HCT116 (cell line): ENCODE results near the gene COA3. TPM values are rescaled to one million over a fixed set of nuclear protein-coding genes. Genes with fewer than 3 reads are reported as not detected.

Source experiments
- ATAC-seq: fragments of 200-7000 bp; cut with Tn5 transposase; 2 replicates; pipeline ENCODE4 v1.9.1; 2020; ENCODE audit warnings: mild to moderate bottlenecking, moderate library complexity
- BruUV-seq: library from RNA; stranded (reverse); fragments of 400-500 nt; replicated peaks from 2 replicates; lab custom pipeline; 2021; lab: Mats Ljungman, UMichigan
- CTCF ChIA-PET: fragments of 300-600 bp; sonication (Branson Sonifier 250); formaldehyde crosslinking; loops from one replicate; lab custom pipeline; 2021; ENCODE audit warnings: antibody characterized with exemption; lab: Charles Lee
- POLR2A ChIA-PET: fragments of 300-600, 350-600 bp; sonication (Branson Sonifier 250); formaldehyde crosslinking; loops from one replicate; lab custom pipeline; 2021; ENCODE audit warnings: antibody characterized with exemption; lab: Charles Lee
- RAD21 ChIA-PET, 2 experiments: fragments of 300-600 bp; sonication (Branson Sonifier 250); formaldehyde crosslinking; loops; one replicate each; lab custom pipeline; 2023; ENCODE audit warnings: low total read pairs in 2 of 2; ENCODE audit not compliant: uncharacterized antibody in 2 of 2, unreplicated experiment in 2 of 2, low non-redundant PET in 1 of 2; lab: Charles Lee
- DNase-seq: peaks from one replicate; pipeline ENCODE4 v3.0.0-alpha.2; 2010; ENCODE audit warnings: low read depth, low spot score
- H2AFZ ChIP-seq: fragments of 200-600 bp; shearing (Covaris generic), sonication (generic); 2 replicates; pipeline ENCODE4 v1.6.1; 2017; ENCODE audit warnings: low read depth, mixed run types, mixed read lengths, antibody characterized with exemption, low read length; ENCODE audit not compliant: poor library complexity, severe bottlenecking
- H3K27ac ChIP-seq: 2 replicates; pipeline ENCODE4 v1.5.1; 2012; ENCODE audit warnings: low read depth, low read length
- H3K27me3 ChIP-seq: fragments of 200-600 bp; sonication (generic); 2 replicates; pipeline ENCODE4 v1.6.1; 2016; ENCODE audit warnings: mixed run types, low read length, mixed read lengths; ENCODE audit not compliant: insufficient read depth
- H3K36me3 ChIP-seq, 2 experiments: fragments of 200-500 bp in 1 of 2; fragments of 200-600 bp in 1 of 2; sonication (Bioruptor generic) in 1 of 2; sonication (generic) in 1 of 2; 2 replicates each; pipeline versions ENCODE4 v1.5.1 to v1.6.1; 2014 to 2016; ENCODE audit warnings: low read length in 2 of 2, inconsistent platforms in 1 of 2, mixed read lengths in 1 of 2, mixed run types in 1 of 2; ENCODE audit not compliant: insufficient read depth in 2 of 2, control insufficient read depth in 1 of 2
- H3K4me1 ChIP-seq, 2 experiments: fragments of 200-600 bp in 1 of 2; sonication (generic) in 1 of 2; 2 replicates each; pipeline versions ENCODE4 v1.5.1 to v1.6.1; 2012 to 2017; ENCODE audit warnings: low read length in 2 of 2, inconsistent platforms in 1 of 2, mild to moderate bottlenecking in 1 of 2, mixed read lengths in 1 of 2, mixed run types in 1 of 2, moderate library complexity in 1 of 2; ENCODE audit not compliant: insufficient read depth in 2 of 2, control insufficient read depth in 1 of 2
- H3K4me2 ChIP-seq: fragments of 200-600 bp; sonication (generic); 2 replicates; pipeline ENCODE4 v1.6.1; 2017; ENCODE audit warnings: mixed run types, low read length, mixed read lengths
- H3K4me3 ChIP-seq, 2 experiments: fragments of 200-600 bp in 1 of 2; sonication (generic) in 1 of 2; replicated peaks in 1 of 2; 2 replicates each; pipeline ENCODE4 v1.5.1; 2011 to 2016; ENCODE audit warnings: low read length in 2 of 2, control low read depth in 1 of 2, low read depth in 1 of 2, mild to moderate bottlenecking in 1 of 2, mixed read lengths in 1 of 2, mixed run types in 1 of 2
- H3K79me2 ChIP-seq: fragments of 200-600 bp; sonication (generic); 2 replicates; pipeline ENCODE4 v1.6.1; 2017; ENCODE audit warnings: mild to moderate bottlenecking, mixed run types, low read length, moderate library complexity, mixed read lengths; ENCODE audit not compliant: insufficient read depth
- H3K9ac ChIP-seq: fragments of 200-600 bp; sonication (generic); 2 replicates; pipeline ENCODE4 v1.6.1; 2016; ENCODE audit warnings: low read length, mixed read lengths
- H3K9me2 ChIP-seq: fragments of 200-600 bp; sonication (generic), shearing (Covaris generic); 2 replicates; pipeline ENCODE4 v1.6.1; 2017; ENCODE audit warnings: mixed run types, mild to moderate bottlenecking, moderate library complexity; ENCODE audit not compliant: insufficient read depth
- H3K9me3 ChIP-seq, 2 experiments: fragments of 200-500 bp in 1 of 2; fragments of 200-600 bp in 1 of 2; sonication (Bioruptor generic) in 1 of 2; sonication (generic) in 1 of 2; 2 replicates each; pipeline ENCODE4 v1.6.1; 2014 to 2017; ENCODE audit warnings: low read length in 2 of 2, mixed read lengths in 2 of 2, inconsistent platforms in 1 of 2, low read depth in 1 of 2, mild to moderate bottlenecking in 1 of 2, mixed run types in 1 of 2, moderate library complexity in 1 of 2; ENCODE audit not compliant: control insufficient read depth in 1 of 2, insufficient read depth in 1 of 2
- H4K20me1 ChIP-seq: fragments of 200-600 bp; sonication (generic), shearing (Covaris generic); 2 replicates; pipeline ENCODE4 v1.6.1; 2017; ENCODE audit warnings: mixed run types, mild to moderate bottlenecking, moderate library complexity; ENCODE audit not compliant: insufficient read depth
- ELF1 ChIP-seq: IDR thresholded peaks from 2 replicates; pipeline ENCODE4 v1.6.1; 2012; ENCODE audit warnings: low read depth, borderline replicate concordance
- FOSL1 ChIP-seq: IDR thresholded peaks from 2 replicates; pipeline ENCODE4 v1.6.1; 2012; ENCODE audit warnings: low read depth
- POLR2AphosphoS5 ChIP-seq: IDR thresholded peaks from 2 replicates; pipeline ENCODE4 v1.6.1; 2011; ENCODE audit warnings: mild to moderate bottlenecking, low read depth, low read length, moderate library complexity
- SIN3A ChIP-seq: IDR thresholded peaks from 2 replicates; pipeline ENCODE4 v1.6.1; 2012; ENCODE audit warnings: low read depth
- SRF ChIP-seq: IDR thresholded peaks from 2 replicates; pipeline ENCODE4 v1.6.1; 2012; ENCODE audit warnings: low read depth
- intact Hi-C: fragments of 100-400 bp; cut with micrococcal nuclease; formaldehyde crosslinking; loops from 2 replicates; pipeline ENCODE4 v1.10.0; 2022
- total RNA-seq: library from RNA; stranded (reverse); gene quantifications from one replicate; pipeline ENCODE4 v1.2.1, GENCODE V29; 2021; ENCODE audit not compliant: unreplicated experiment
- TF ChIP-seq, protein P1 (sequence below), 3 experiments: fragments of 200-600 bp in 1 of 3; sonication (generic) in 1 of 3; IDR thresholded peaks in 2 of 3; conservative IDR thresholded peaks in 1 of 3; 2 replicates each; pipeline ENCODE4 v1.5.1; 2012 to 2017; ENCODE audit warnings: low read depth in 2 of 3, low read length in 2 of 3, antibody characterized with exemption in 1 of 3, borderline replicate concordance in 1 of 3, control low read depth in 1 of 3, mild to moderate bottlenecking in 1 of 3, mixed read lengths in 1 of 3, mixed run types in 1 of 3, moderate library complexity in 1 of 3; ENCODE audit not compliant: insufficient read depth in 1 of 3

COA3 gene
- total RNA-seq, 1 experiment from 2014 or later: 37.1 TPM

GRCh38 chr17:42797067-42798007 lies 1.2 kb downstream of the COA3 start:
- Histone ChIP-seq H3K36me3 (no peaks in the 10 kb centered on the region), H3K27ac (no peak overlapping the region), H3K27me3 (no peaks in the 10 kb centered on the region), H3K9me3 (no peaks in the 10 kb centered on the region), H3K4me2 (peak overlapping the region; percentile 85), H3K9me2 (no peaks in the 10 kb centered on the region), H3K4me3 (peak overlapping the region; percentile 83 to 88), H3K79me2 (peaks cover 8% of the 10 kb centered on the region; the same call in 1 of the 2 replicates), H3K4me1 (peaks cover 4 to 9% of the 10 kb centered on the region in 2 experiments; a peak in 2 of 4 replicates), H3K9ac (peak overlapping the region; percentile 83), H4K20me1 (no peaks in the 10 kb centered on the region), H2AFZ (no peak overlapping the region)
- DNase-seq (no peak), ATAC-seq (no peak)
- ChIA-PET CTCF (interaction anchor here (1.5 kb wide), 1 partner anchor 27 kb away, joined by 4 read pairs; the partner anchor contains the start of gene BECN1), POLR2A (no interaction called here), RAD21 (interaction anchor here in 1 of 2 experiments (0.7 kb wide), 1 partner anchor 99 kb away, joined by 3 read pairs; no protein-coding TSS in a partner anchor)
- BruUV-seq: TSS peak; percentile 82
- TF ChIP-seq ELF1: no peak
- TF ChIP-seq, protein P1, sequence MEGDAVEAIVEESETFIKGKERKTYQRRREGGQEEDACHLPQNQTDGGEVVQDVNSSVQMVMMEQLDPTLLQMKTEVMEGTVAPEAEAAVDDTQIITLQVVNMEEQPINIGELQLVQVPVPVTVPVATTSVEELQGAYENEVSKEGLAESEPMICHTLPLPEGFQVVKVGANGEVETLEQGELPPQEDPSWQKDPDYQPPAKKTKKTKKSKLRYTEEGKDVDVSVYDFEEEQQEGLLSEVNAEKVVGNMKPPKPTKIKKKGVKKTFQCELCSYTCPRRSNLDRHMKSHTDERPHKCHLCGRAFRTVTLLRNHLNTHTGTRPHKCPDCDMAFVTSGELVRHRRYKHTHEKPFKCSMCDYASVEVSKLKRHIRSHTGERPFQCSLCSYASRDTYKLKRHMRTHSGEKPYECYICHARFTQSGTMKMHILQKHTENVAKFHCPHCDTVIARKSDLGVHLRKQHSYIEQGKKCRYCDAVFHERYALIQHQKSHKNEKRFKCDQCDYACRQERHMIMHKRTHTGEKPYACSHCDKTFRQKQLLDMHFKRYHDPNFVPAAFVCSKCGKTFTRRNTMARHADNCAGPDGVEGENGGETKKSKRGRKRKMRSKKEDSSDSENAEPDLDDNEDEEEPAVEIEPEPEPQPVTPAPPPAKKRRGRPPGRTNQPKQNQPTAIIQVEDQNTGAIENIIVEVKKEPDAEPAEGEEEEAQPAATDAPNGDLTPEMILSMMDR (IDR thresholded peaks at IDR 0.05 in 2 of 3, conservative IDR thresholded peaks at IDR 0.05 in 1 of 3; ENCODE audit: borderline replicate concordance in 1 of 3, insufficient read depth in 1 of 3, low read depth in 2 of 3, low read length in 2 of 3): no peak
- no peak for TF ChIP-seq SRF
- TF ChIP-seq FOSL1: no peak
- TF ChIP-seq POLR2AphosphoS5: no peak; the same call in 1 of the 2 replicates
- TF ChIP-seq SIN3A: no peak
- intact Hi-C loops: no loop called here
